GM19193 (cell line): ENCODE results near the gene BRSK2.

Source experiments
- POLR2A ChIP-seq: IDR thresholded peaks from 4 replicates; pipeline ENCODE4 v1.6.1; 2011; ENCODE audit not compliant: insufficient read depth, insufficient read length; ENCODE audit errors: extremely low read depth

BRSK2 gene

GRCh38 chr11:1422981-1423380 is 33.2 kb downstream of the BRSK2 start:
- TF ChIP-seq POLR2A, result no peak

GRCh38 chr11:1425006-1425405 is 35.3 kb downstream of the BRSK2 start:
- no peak for TF ChIP-seq POLR2A

- TF ChIP-seq POLR2A, result no peak
Observed at GRCh38 chr11:1425439-1425838, 35.7 kb downstream of the BRSK2 start.

- no peak for TF ChIP-seq POLR2A
Observed at GRCh38 chr11:1428762-1429316, 39.1 kb downstream of the BRSK2 start.

- no peak for TF ChIP-seq POLR2A
Observed at GRCh38 chr11:1433568-1433967, 43.8 kb downstream of the BRSK2 start.

GRCh38 chr11:1433977-1434640 is 44.4 kb downstream of the BRSK2 start:
- no peak for TF ChIP-seq POLR2A

- TF ChIP-seq POLR2A, result no peak
Observed at GRCh38 chr11:1435820-1436467, 46.2 kb downstream of the BRSK2 start.

- TF ChIP-seq POLR2A, result no peak
Observed at GRCh38 chr11:1436468-1437039, 46.8 kb downstream of the BRSK2 start.

GRCh38 chr11:1437500-1437899 is 47.8 kb downstream of the BRSK2 start:
- no peak for TF ChIP-seq POLR2A

- TF ChIP-seq POLR2A, result no peak
Observed at GRCh38 chr11:1438261-1438966, 48.7 kb downstream of the BRSK2 start.

GRCh38 chr11:1438967-1439330 is 49.2 kb downstream of the BRSK2 start:
- no peak for TF ChIP-seq POLR2A

- no peak for TF ChIP-seq POLR2A
Observed at GRCh38 chr11:1439341-1439740, 49.6 kb downstream of the BRSK2 start.

GRCh38 chr11:1440066-1440465 is 50.3 kb downstream of the BRSK2 start:
- TF ChIP-seq POLR2A, result no peak

- no peak for TF ChIP-seq POLR2A
Observed at GRCh38 chr11:1440496-1440895, 50.8 kb downstream of the BRSK2 start.

- no peak for TF ChIP-seq POLR2A
Observed at GRCh38 chr11:1442163-1442562, 52.4 kb downstream of the BRSK2 start.
